Activated effector memory CD4-positive, alpha-beta T cell treated with anti-CD3 and anti-CD28 coated beads, Interleukin-2, amount 50 U/mL, for 16 hours (primary cell): ENCODE results near the gene PXDN.
"Not testable (repeated sequence)": the region's sequence is repeated elsewhere in the genome, so short reads cannot be mapped to it uniquely, and the experiment has no call there.

ENCODE experiments used
- DNase-seq: peaks from one replicate; pipeline ENCODE4 v3.0.0-alpha.2; 2020

The PXDN gene

DNA sequence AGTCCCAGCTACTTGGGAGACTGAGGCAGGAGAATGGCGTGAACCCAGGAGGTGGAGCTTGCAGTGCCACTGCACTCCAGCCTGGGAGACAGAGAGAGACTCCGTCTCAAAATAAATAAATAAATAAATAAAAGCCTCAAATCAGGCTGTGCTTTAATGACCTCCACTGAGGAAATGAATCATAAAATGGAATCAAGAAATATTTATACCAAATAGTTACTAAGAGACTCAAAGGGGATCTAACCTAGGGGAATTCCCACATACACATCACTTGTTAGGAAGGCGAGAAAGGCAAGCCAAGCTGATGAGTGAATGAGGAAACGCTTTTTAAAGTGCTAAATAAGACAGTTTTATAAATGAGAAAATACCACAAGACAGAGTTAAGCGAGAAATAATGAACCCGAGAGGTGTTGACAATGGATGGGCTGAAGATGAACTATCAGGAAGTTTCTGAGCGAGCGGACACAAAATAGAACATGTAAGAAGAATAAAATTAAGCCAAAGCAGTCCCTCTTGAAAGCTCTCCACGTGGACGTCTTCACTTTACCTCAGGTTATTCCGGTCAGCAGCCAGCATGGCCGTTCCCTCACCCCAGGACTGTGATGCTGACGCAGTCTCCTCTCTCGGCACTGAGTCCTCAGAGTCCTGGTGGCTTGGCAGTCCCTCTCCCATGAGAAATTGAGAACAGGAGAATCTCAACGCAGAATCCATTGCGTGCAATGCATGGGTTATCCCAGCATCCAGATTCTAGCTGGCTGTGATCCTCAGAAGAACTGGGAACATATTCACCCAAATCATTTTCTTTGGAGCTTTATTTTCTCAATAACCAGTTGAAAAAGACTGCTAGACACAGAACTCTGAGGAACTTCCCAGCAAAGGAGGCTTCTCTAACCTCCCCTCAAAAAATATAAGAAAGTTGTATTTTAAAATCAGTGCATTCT lies 22.3 kb downstream of the PXDN start:
- DNase-seq: no peak

DNA sequence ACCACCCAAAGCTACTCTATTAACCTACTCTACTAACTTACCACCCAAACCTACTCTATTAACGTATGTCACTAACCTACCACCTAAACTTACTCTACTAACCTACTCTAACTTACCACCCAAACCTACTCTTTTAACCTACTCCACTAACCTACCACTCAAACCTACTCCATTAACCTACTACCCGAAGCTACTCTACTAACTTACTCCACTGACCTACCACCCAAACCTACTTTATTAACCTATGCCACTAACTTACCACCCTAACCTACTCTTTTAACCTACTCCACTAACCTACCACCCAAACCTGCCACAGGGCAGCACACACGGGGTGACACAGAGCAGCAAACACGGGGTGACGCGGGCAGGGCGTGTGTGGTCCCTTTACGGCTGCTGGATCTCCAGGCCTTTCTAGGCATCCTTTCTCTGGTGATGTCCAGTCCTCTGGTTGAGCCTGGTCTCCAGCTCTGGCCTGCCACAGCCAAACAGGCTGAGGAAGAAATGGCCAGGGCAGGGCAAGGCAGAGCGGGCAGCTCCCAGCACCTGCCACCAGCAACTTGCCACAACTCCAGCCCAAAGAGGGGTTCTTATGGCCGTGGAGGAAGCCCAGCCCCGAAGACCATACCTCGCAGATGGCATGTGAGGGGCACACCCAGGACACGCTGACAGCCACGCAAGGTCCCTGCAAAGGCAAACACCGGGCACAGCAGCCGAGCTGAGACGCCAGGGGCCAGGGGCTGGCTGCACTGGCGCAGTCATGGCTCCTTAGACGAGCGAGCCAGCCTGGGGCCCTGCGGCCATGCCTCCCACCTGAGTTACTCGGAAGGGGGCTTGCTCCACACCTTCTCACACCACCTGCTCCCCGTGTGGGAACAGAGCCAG lies 25.7 kb downstream of the PXDN start:
- no peak for DNase-seq

GRCh38 chr2:1717113-1717512 lies 27.2 kb downstream of the PXDN start:
- no peak for DNase-seq

DNA sequence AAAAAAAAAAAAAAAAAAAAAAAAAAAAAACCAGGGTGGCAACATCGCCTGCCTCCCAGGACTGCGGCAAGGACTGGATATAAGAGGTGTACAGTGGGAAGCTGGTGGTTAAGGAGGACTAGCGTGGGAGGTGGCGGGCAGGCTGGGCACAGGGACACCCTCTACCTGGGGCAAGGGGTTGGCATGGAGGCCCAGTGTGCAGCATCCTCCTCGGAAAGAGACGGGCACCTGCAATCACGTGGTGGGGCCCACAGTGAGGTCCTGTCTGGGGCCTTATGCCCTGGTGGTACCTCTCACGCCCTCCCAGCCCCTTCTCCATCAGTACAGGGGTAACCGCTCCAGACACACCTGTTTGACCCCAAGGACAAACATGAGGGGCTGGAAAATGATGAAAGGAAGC lies 27.9 kb downstream of the PXDN start:
- DNase-seq: no peak

GRCh38 chr2:1716014-1716305 lies 28.4 kb downstream of the PXDN start:
- not testable (repeated sequence) for DNase-seq

- DNase-seq: no peak
Observed at GRCh38 chr2:1715184-1716013, 28.9 kb downstream of the PXDN start.

DNA sequence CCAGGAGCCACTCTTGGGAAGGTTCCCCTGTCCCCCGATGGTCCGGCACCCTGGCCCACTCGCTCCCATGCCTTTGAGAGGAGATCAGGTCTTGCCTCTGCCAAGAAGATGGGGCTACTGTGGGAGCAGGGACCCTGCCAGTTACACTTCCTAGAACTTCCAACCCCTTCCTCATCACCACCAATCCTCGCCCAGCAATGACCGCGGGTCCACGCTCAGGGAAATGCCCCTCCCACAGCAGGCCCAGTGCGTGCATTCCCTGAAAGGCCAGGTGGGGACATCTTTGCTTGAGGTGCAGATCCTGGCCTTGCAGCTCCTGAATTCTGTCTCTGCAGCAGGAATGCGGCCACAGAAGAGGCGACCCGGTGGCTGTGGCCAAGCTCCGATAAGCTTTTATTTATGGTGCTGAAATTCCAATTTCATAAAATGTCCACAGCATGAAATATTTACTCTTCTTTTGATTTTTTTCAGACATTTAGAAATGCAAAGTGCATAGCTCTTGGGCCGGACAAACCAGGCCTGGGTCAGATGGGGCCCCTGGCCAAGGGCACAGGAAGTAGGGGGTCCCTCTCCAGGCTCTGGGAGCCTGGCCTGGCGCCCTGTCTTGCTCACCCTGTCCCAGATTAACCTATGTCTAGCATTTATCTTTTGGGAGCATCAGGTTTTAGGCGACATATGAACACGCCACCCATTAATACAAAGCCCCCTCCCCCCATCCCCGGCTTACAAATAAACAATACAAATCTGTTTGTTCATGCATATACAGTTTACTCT lies 29.8 kb downstream of the PXDN start:
- no peak for DNase-seq

- DNase-seq: no peak
Observed at GRCh38 chr2:1713839-1714236, 30.5 kb downstream of the PXDN start.

DNA sequence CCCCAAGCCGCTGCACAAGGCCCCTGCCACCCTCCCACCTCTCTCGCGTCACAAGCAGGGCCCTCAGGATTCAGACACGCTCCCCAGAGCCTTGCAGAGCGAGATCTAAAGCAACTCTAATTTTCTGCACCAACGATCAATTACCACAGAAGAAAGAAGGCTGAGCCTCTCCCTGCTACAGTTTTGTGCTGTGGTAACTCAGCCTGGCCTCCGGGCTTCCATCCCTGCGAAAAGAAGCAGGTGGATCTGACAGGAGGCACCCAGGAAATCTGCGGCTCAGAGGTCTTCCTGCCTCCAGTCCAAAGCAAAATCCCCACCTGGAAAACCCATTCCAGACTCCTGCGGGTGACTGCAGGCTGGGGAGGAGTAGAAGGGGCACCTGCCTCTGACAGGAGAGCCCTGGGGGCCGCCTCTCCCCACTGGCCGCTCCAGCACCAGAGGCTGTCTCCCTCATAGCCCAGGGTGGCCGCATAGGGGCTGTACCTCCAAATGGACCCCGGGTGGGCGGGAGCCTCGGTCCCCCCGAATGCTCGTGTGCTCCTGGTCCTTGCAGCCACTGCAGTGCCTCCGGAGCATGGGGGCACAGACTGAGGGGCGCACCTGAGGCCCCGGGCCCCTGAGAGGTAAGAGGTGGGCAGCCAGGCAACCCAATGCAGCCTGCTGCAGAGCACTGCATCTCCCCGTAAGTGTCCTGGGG lies 31.0 kb downstream of the PXDN start:
- no peak for DNase-seq

DNA sequence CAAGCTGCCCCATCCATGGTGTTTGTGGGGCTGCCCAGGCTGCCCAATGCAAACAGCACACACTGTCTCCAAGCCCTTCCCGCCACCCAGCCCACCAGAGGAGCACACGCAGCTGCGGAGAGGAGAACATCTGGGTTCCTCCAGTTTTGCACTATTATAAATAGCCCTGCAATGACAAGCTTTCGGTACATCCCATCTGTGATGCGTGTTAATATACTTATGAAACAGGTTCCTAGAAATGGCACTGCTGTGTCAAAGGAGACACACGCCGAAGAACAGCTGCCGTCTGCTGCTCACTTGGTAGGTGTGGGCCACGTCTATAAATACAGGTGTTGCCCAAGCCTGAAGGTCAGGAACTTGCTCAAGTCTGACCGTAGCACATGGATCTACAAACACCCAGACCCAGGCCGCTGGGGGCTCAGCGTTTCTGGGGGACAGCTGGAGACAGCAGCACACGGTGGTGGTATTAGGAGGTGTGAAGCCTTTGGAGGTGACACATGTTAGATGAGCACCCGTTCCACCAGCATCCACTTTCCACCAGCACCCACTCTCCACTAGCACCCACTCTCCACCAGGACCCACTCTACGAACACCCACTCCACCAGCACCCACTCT lies 34.3 kb downstream of the PXDN start:
- DNase-seq: no peak

DNA sequence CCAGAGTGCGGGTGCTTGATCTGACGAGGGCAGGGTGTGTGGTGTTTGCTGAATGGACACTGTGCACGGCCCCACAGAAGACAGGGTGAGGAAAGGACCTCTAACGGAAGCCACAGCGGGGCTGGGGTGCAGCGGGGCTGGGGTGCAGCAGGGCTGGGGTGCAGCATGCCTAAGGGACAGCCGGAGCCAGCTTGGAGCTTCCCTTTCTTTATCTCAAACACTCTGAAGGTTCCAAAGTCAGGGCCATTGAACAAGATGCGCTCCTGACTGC lies 35.0 kb downstream of the PXDN start:
- DNase-seq: no peak

- DNase-seq: no peak
Observed at GRCh38 chr2:1708476-1709334, 35.6 kb downstream of the PXDN start.

- DNase-seq: no peak
Observed at GRCh38 chr2:1707771-1708418, 36.4 kb downstream of the PXDN start.

- DNase-seq: not testable (repeated sequence)
Observed at GRCh38 chr2:1706089-1706841, 38.0 kb downstream of the PXDN start.

- DNase-seq: no peak
Observed at GRCh38 chr2:1705557-1706076, 38.7 kb downstream of the PXDN start.

DNA sequence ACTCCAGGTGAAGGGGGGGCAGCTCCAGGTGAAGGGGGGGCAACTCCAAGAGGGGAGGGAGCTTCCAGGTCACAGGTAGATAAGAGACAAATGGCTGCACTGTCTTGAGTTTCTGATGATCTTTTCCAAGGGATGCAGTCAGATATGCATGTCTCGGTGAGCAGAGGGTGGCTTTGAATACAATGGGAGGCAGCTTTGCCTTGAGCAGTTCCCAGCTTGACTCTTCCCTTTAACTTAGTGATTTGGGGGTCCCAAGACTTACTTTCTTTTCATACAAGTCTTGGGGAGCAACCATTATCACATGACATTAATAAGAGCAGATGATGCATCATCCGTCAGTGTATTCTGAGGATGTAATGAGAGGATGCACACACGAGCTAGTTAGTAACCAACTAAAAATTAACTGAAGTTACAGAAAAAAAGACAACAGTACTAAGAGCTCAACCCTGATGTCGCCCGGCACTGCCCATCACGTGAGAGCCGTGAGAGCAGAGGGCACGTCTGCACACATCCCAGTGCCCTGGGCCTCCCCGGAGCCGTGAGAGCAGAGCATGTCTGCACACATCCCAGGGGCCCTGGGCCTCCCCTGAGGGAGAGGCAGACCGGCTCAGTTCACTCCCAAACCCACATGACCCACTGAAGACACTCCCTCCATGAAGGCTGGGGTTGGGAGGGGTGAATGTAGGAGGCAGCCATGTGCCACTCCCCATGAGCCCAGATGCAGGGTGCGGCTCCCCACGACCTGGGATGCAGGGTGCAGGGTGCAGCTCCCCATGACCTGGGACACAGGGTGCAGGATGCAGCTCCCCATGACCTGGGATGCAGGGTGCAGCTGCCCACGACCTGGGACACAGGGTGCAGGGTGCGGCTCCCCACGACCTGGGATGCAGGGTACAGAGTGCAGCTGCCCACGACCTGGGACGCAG lies 39.4 kb downstream of the PXDN start:
- no peak for DNase-seq

DNA sequence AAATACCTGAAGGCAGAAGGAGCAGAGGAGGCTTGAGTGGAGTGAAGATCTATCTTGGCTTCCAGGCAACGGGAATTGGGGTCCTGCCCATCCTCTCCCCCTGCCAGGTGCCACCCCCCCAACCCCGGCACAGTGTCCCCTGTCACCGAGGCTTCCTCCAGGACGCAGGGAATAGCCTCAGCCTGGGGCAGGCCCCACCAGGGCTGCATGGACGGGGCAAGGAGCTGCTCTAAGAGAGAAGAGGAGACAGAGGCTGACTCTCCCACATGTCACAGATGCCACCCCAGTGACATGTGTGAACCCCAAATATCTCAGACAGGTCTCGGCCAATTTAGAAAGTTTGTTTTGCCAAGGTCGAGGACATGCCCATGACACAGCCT lies 42.1 kb downstream of the PXDN start:
- no peak for DNase-seq
